Esophagus (tissue), 2 donors: ENCODE measurements around the gene NAA10. TPM values are rescaled to one million over a fixed set of nuclear protein-coding genes. Genes with fewer than 3 reads are reported as not detected.

ENCODE experiments used
- H3K27ac ChIP-seq, 2 donors: one replicate each; pipeline ENCODE4 v1.5.1; 2013; ENCODE audit warnings: low read depth in 2 of 2, mild to moderate bottlenecking in 2 of 2, inconsistent platforms in 1 of 2, low read length in 1 of 2, moderate library complexity in 1 of 2
- H3K27me3 ChIP-seq, 2 donors: one replicate each; pipeline ENCODE4 v1.6.1; 2013; ENCODE audit warnings: low read length in 2 of 2, control low read depth in 1 of 2, mild to moderate bottlenecking in 1 of 2; ENCODE audit not compliant: insufficient read depth in 2 of 2, control insufficient read depth in 1 of 2
- H3K36me3 ChIP-seq, 2 donors: one replicate each; pipeline ENCODE4 v1.6.1; 2013; ENCODE audit warnings: low read length in 1 of 2; ENCODE audit not compliant: control insufficient read depth in 2 of 2, insufficient read depth in 2 of 2
- H3K4me1 ChIP-seq, 2 donors: one replicate each; pipeline ENCODE4 v1.6.1; 2013; ENCODE audit warnings: low read length in 1 of 2; ENCODE audit not compliant: control insufficient read depth in 2 of 2, insufficient read depth in 2 of 2
- H3K4me3 ChIP-seq, 2 donors: one replicate each; pipeline ENCODE4 v1.5.1; 2013; ENCODE audit warnings: low read length in 2 of 2, mild to moderate bottlenecking in 2 of 2, low read depth in 1 of 2, moderate library complexity in 1 of 2
- H3K9me3 ChIP-seq, 2 donors: one replicate each; pipeline ENCODE4 v1.6.1; 2013; ENCODE audit warnings: mild to moderate bottlenecking in 2 of 2, low read depth in 1 of 2, low read length in 1 of 2, moderate library complexity in 1 of 2; ENCODE audit not compliant: control insufficient read depth in 2 of 2, insufficient read depth in 1 of 2
- WGBS, 2 donors: extraction: QIAGEN DNeasy Blood & Tissue Kit; methylation state at CpG; one replicate each; pipeline ENCODE4 v1.1.7; 2013; 5-methylcytosine and 5-hydroxymethylcytosine counted together
- polyA plus RNA-seq, 2 donors: library from polyadenylated mRNA; stranded (reverse); fragments of 200-250 nt; gene quantifications; one replicate each; pipeline ENCODE4 v1.2.3, GENCODE V29; 2013
- donor health status: healthy with polysubstance abuse.
- donor health status: Bipolar disorder and iron deficiency.

NAA10 gene
- polyA plus RNA-seq, 2 donors = 86.6 to 104 TPM

DNA sequence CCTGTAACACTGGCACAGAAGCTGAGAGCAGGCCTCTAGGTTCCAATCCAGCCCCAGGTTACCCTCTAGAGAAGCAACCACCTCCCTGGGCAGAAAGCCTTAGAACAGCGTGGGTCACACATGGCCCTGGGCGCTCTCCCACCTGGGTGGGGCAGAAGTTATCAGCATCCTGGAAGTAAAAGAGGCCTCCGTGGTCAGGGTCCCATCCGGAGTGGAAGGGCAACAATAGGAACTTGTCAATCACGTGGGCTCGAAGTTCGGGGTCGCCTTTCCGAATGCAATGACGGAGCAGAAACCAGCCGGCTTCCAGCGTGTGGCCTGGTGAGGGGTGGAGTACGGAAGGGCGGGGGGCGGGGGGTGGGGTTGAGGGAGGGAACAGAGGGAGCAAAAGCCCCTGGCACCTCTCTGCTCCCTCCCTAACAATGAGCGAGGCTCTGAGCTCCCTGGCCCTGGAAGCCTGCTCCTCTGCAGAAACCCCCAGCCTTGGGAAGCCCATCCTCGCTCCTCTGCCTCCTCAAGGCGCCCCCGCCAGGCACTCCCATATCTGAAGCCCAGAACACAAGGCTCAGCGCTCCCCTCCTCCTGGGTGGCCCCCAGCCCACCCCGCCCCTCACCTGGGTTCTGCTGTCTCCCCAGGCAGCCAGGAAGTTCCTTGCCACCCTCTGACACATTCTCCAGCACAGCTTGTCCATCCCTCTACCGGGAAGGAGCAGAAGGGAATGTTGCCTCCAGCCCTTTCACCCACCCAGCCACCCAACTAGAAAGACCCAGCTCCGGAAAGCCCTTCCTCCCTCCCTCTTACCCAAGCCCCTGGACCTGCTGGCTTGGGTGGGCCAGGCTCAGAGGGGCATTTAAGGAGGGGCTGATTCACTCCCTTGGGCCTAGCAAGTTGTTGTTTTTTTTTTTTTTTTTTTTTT lies 6.8 kb upstream of the NAA10 start:
- no peak overlapping the region for H3K27ac ChIP-seq
- H3K9me3 ChIP-seq = no peaks in the 10 kb centered on the region
- no peaks in the 10 kb centered on the region for H3K4me1 ChIP-seq
- H3K27me3 ChIP-seq = no peaks in the 10 kb centered on the region
- 38 to 47% methylated on average over 23 of the region's 23 CpGs for WGBS, 2 donors
- H3K4me3 ChIP-seq = no peak overlapping the region
- no peaks in the 10 kb centered on the region for H3K36me3 ChIP-seq

DNA sequence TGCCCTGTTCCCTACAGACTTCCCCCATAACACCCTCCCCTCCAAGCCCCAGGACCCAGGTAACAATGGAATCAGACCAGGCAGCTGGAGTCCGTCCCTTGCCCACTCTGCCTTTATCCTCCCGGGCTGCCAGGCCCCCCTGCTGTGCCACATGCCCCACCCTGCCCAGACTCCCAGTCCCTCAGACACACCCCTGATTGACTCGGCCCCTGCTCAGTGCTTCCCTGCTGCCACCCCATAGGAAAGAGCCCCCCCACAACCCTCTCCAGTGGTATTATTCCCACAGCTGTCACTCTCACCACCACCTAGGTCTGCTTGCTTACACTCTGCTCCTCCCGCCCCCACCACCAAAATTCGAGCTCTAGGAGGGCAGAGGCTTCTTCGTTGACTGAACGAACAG lies 4.7 kb upstream of the NAA10 start:
- no peak overlapping the region for H3K27ac ChIP-seq
- 61 to 68% methylated on average over 7 of the region's 7 CpGs for WGBS, 2 donors
- no peaks in the 10 kb centered on the region for H3K9me3 ChIP-seq
- H3K4me1 ChIP-seq = peaks cover 0 to 4% of the 10 kb centered on the region in 2 donors
- no peak overlapping the region for H3K4me3 ChIP-seq
- H3K27me3 ChIP-seq = no peaks in the 10 kb centered on the region
- no peaks in the 10 kb centered on the region for H3K36me3 ChIP-seq

DNA sequence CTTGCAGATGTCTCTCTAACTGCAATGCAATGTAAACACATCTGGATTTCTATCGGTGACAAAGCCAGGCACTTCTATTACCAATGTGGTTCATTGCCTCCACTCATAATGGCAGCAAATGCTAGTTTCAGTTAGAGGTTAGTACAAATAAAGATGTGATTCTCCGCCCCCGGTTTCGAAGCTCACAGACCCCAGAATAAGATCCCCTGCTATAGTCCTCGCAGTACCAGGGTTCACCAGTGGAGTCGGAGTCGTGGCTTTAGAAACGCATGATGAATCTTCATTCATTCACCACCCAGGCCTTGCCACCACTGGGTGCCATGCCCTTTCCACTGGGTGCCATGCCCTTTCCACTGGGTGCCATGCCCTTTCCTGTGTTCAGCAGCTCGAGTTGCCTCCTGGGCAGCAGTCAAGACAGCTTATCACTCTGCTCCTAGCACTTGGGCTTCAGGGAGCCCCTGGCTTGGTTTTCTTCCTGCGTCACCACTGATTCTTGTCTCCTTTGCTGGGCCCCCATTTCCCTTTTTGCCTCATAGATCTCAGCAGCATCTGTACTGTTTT lies 3.5 kb upstream of the NAA10 start:
- H3K4me3 ChIP-seq = no peak overlapping the region
- H3K27ac ChIP-seq = no peak overlapping the region
- no peaks in the 10 kb centered on the region for H3K9me3 ChIP-seq
- no peaks in the 10 kb centered on the region for H3K27me3 ChIP-seq
- H3K4me1 ChIP-seq = peaks cover 0 to 4% of the 10 kb centered on the region in 2 donors
- WGBS, 2 donors = 72 to 81% methylated on average over 10 of the region's 10 CpGs
- no peaks in the 10 kb centered on the region for H3K36me3 ChIP-seq

DNA sequence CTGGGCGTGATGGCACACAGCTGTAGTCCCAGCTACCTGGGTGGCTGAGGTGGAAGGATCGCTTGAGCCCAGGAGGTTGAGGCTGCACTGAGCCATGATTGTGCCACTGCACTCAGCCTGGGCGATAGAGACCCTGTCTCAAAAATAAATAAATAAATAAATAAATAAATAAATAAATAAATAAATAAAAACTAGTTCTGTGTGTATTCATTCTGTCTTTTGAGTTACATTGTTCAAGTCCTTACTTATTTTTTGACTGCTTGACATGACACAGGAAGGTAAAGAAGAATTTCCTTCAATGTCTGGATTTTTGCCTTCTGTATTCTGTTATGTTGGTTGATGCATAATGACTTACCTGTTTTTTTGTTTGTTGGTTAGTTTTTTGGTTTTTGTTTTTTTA lies 2.2 kb upstream of the NAA10 start:
- H3K27me3 ChIP-seq = no peaks in the 10 kb centered on the region
- H3K27ac ChIP-seq = no peak overlapping the region
- H3K9me3 ChIP-seq = no peaks in the 10 kb centered on the region
- peaks cover 0 to 4% of the 10 kb centered on the region in 2 donors for H3K4me1 ChIP-seq
- 91 to 92% methylated on average over 3 of the region's 3 CpGs for WGBS, 2 donors
- H3K36me3 ChIP-seq = peaks cover 0 to under 1% of the 10 kb centered on the region in 2 donors
- no peak overlapping the region for H3K4me3 ChIP-seq

DNA sequence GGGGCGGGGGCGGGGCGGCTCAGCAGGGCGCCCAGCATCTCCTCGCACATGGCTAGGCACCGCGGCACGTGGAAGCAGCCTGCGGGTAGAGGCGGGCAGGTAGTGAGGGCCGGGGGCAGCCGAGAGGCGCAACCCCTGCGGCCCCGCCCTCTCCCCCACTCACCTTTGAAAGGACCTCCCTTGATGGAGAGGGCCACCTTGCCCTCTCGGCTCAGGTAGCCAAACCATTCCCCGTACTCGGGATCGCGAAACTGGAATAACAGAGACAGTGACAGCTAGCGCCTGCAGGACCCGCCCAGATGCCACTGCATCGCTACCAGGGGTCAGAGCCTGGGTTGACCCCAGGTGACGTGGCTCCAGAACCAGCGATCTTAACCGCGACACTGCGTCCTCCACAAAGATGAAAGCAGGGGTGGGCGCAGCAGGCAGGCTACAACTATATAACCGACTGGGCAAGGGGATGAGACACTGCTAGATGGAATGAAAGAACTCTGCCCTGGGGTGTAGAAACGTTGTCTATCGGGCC lies 552 bp upstream of the NAA10 start:
- Histone ChIP-seq H3K27ac (no peak overlapping the region), H3K27me3 (no peaks in the 10 kb centered on the region), H3K4me3 (peak overlapping the region; percentile 33 to 74), H3K36me3 (peaks cover 0 to 15% of the 10 kb centered on the region in 2 donors), H3K4me1 (peaks cover 0 to 4% of the 10 kb centered on the region in 2 donors), H3K9me3 (no peaks in the 10 kb centered on the region)
- 6 to 33% methylated on average over 26 to 28 of the region's 32 CpGs for WGBS, 2 donors

DNA sequence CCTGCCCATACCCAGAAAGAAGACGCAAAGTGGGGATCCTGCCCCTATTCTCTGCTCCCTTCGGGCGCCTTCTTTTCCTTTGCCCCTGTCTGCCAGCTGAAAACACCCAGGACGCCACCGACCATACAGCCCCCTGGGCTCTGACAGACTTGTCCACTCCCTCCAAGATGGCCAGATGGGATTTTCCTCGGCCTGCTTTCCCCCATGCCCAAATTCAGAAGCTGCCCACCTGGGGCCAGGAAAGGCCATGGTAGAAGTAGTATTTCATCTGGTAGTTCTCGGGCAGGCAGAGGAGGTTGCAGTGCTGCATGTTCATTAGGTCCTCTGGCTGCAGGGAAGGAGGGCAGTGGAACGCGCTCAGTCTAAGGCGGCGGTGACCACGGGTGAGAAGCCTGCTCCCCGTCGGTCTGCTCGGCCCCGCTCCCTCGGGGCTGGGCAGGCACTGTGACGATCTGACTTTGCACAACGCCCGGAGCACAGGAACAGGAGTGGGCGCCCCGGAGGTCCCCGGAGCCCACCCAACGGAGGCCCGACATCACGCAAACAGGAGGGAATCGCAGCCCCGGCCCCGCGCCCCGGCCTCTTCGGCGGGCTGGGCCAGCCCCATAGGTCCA lies 582 bp downstream of the NAA10 start:
- Histone ChIP-seq H3K36me3 (peaks cover 0 to 21% of the 10 kb centered on the region in 2 donors), H3K4me1 (peaks cover 0 to 6% of the 10 kb centered on the region in 2 donors), H3K27ac (peak overlapping the region; percentile 59 to 62), H3K9me3 (no peaks in the 10 kb centered on the region), H3K4me3 (peak overlapping the region; percentile 74 to 79), H3K27me3 (no peaks in the 10 kb centered on the region)
- WGBS, 2 donors = 4 to 28% methylated on average over 28 to 33 of the region's 33 CpGs

DNA sequence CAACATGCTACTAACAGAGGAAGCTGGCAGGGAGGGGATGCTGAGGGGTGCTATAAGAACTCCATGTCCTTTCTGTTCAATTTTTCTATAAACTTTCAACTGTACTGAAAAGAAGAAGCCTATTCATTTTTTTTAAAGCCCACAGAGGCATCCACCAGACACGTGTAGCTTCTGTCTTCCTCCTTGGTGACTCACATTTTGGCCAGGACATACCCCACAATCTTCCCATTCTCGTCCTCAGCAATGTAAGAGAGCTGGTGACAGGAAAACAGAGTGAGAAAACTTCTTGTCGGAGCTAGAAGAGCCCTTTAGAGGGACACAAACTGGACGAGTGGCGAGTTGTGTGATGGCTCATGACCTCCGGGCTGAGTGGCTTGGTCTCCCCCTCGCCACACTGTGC lies 1.1 kb downstream of the NAA10 start:
- H3K9me3 ChIP-seq = no peaks in the 10 kb centered on the region
- H3K27ac ChIP-seq = peak overlapping the region in 1 of 2 donors; percentile 37
- 19 to 45% methylated on average over 7 of the region's 7 CpGs for WGBS, 2 donors
- H3K27me3 ChIP-seq = no peaks in the 10 kb centered on the region
- peaks cover 0 to 21% of the 10 kb centered on the region in 2 donors for H3K36me3 ChIP-seq
- peak overlapping the region; percentile 74 to 79 for H3K4me3 ChIP-seq
- H3K4me1 ChIP-seq = peaks cover 0 to 6% of the 10 kb centered on the region in 2 donors

DNA sequence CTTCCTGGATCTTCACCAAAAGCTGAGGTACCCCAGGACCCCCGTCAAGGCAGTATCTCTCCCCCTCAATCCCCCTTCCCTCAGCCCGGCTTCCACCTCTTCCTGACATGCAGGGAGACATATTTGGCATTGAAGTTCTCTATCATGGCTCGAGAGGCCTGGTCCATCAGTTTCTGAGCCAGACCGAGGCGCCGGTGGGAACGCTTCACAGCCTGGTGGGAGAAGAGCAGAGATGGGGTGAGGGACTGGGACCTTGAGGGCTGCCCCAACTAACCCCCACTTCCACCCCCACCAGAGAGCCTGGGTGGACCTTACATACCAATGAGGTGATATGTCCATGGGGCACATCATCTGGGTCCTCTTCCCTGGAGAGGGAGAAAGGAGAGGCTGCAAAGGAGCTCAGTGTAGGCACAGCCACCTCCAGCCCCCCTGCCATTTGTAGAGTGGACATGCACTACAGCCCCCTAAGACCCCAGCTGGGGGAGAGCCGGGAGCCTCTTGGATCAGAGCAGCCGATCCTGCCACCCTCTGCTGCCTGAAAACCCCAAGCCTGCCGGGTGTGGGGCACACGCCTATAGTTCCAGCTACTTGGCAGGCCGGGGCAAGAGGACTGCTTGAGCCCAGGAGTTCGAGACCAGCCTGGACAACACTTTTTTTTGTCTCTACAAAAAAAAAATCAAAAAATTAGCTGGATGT lies 2.5 kb downstream of the NAA10 start:
- Histone ChIP-seq H3K4me3 (no peak overlapping the region), H3K9me3 (no peaks in the 10 kb centered on the region), H3K27ac (no peak overlapping the region), H3K27me3 (no peaks in the 10 kb centered on the region), H3K4me1 (peaks cover 0 to 7% of the 10 kb centered on the region in 2 donors), H3K36me3 (peaks cover 0 to 21% of the 10 kb centered on the region in 2 donors)
- WGBS, 2 donors = 91% methylated on average over 13 of the region's 13 CpGs

DNA sequence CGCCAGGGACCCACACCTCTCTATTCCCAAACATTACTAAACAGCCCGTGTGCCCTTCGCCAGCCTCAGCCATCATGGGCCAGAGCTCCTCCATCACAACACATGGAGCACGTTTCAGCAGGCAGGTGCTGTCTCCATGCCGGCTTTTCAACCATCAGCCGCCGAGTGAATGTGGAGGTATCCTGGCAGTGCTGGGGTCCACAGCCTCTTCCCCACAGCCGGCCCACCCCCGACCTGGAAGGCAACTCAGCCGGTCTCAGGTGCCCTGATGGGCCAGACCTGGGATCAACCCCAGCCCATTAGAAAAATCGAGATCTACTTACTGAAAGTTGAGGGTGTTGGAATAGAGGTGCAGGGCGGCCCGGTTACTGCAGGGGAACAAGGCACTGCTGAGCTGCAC lies 3.1 kb downstream of the NAA10 start:
- H3K36me3 ChIP-seq = peaks cover 0 to 21% of the 10 kb centered on the region in 2 donors
- no peaks in the 10 kb centered on the region for H3K27me3 ChIP-seq
- H3K4me3 ChIP-seq = no peak overlapping the region
- peaks cover 0 to 11% of the 10 kb centered on the region in 2 donors for H3K4me1 ChIP-seq
- H3K27ac ChIP-seq = no peak overlapping the region
- 93 to 94% methylated on average over 13 of the region's 13 CpGs for WGBS, 2 donors
- H3K9me3 ChIP-seq = no peaks in the 10 kb centered on the region
